Memory B cell (primary cell): ENCODE data around the gene IL1RL1.
"Not testable (repeated sequence)": the region's sequence is repeated elsewhere in the genome, so short reads cannot be mapped to it uniquely, and the experiment has no call there.

Experiments
- ATAC-seq: fragments of 150-1000 bp; cut with Tn5 transposase; 2 replicates; pipeline ENCODE4 v1.10.0; 2021; ENCODE audit warnings: low read depth, mild to moderate bottlenecking, moderate library complexity
- DNase-seq, 2 donors: peaks; one replicate each; pipeline ENCODE4 v3.0.0; 2022; ENCODE audit warnings: low spot score in 2 of 2
- H3K27ac Mint-ChIP-seq: one replicate; pipeline ENCODE4 v1.8.0; 2022; ENCODE audit warnings: mild to moderate bottlenecking, moderate library complexity, mixed read lengths
- H3K27me3 Mint-ChIP-seq: one replicate; pipeline ENCODE4 v1.8.0; 2022; ENCODE audit warnings: mixed read lengths
- H3K36me3 Mint-ChIP-seq: one replicate; pipeline ENCODE4 v1.8.0; 2022; ENCODE audit warnings: mild to moderate bottlenecking, mixed read lengths
- H3K4me1 Mint-ChIP-seq: one replicate; pipeline ENCODE4 v1.8.0; 2022; ENCODE audit warnings: mixed read lengths
- H3K4me3 Mint-ChIP-seq: one replicate; pipeline ENCODE4 v1.8.0; 2022; ENCODE audit warnings: mild to moderate bottlenecking, moderate library complexity, mixed read lengths
- H3K9me3 Mint-ChIP-seq: one replicate; pipeline ENCODE4 v1.8.0; 2022; ENCODE audit warnings: mixed read lengths

Gene IL1RL1

DNA sequence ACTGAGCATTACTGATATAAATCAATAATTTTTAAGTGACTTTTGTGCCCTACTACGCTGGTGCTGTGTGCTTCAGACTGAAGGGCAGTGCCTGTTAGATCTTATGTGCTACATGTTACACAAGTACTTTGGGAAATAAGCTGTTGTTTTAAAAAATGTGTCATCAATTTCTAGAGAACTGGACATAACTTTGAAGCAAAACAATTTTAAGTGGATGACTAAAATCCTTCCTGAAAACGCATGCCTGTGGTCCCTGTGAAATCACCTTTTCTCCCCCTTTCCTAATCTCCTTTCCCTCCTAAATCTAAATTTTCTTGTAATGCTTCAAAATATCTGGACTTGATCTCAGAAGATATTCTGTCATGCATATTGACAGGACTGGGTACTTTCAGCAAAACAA lies 7.1 kb upstream of the IL1RL1 start:
- H3K27me3 Mint-ChIP-seq = peaks cover 26% of the 10 kb centered on the region
- H3K4me1 Mint-ChIP-seq = peaks cover 6% of the 10 kb centered on the region
- no peak overlapping the region for H3K27ac Mint-ChIP-seq
- ATAC-seq (no peak), DNase-seq (no peak)
- no peak overlapping the region for H3K4me3 Mint-ChIP-seq
- no peaks in the 10 kb centered on the region for H3K9me3 Mint-ChIP-seq
- H3K36me3 Mint-ChIP-seq = no peaks in the 10 kb centered on the region

GRCh38 chr2:102304711-102305611 lies 6.4 kb upstream of the IL1RL1 start:
- H3K4me1 Mint-ChIP-seq = peaks cover 6% of the 10 kb centered on the region
- no peak for ATAC-seq
- peaks cover 30% of the 10 kb centered on the region for H3K27me3 Mint-ChIP-seq
- no peaks in the 10 kb centered on the region for H3K36me3 Mint-ChIP-seq
- DNase-seq = no peak
- H3K4me3 Mint-ChIP-seq = no peak overlapping the region
- H3K9me3 Mint-ChIP-seq = no peaks in the 10 kb centered on the region
- H3K27ac Mint-ChIP-seq = no peak overlapping the region

DNA sequence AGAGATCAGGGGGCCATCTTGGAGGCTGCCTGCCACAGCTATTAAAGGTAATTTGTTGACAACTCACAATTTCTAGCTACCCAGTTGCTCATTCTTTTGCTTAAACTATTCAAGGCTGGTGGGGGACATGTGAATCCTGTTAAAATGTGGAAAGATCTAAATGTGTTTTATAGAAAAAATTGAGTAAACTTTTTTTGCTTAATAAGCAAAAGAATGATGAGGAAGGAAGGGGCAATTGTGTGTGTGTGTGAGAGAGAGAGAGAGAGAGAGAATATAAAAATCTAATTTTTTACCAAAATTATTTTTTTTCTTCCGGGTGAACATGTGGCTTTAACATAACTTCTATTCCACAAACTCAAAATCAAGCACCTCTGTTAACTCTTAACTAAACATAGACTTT lies 5.2 kb upstream of the IL1RL1 start:
- H3K27ac Mint-ChIP-seq = no peak overlapping the region
- no peaks in the 10 kb centered on the region for H3K9me3 Mint-ChIP-seq
- H3K36me3 Mint-ChIP-seq = no peaks in the 10 kb centered on the region
- peaks cover 36% of the 10 kb centered on the region for H3K27me3 Mint-ChIP-seq
- no peak overlapping the region for H3K4me3 Mint-ChIP-seq
- ATAC-seq = no peak
- no peak for DNase-seq
- H3K4me1 Mint-ChIP-seq = peaks cover 6% of the 10 kb centered on the region

- DNase-seq (no peak), ATAC-seq (no peak)
- Mint-ChIP-seq H3K9me3 (no peaks in the 10 kb centered on the region), H3K4me3 (no peak overlapping the region), H3K36me3 (no peaks in the 10 kb centered on the region), H3K27ac (no peak overlapping the region), H3K4me1 (no peaks in the 10 kb centered on the region), H3K27me3 (peaks cover 27% of the 10 kb centered on the region)
These were observed 1.7 kb downstream of the IL1RL1 start for GRCh38 chr2:102313025-102313424.

- Mint-ChIP-seq H3K36me3 (no peaks in the 10 kb centered on the region), H3K27me3 (peaks cover 24% of the 10 kb centered on the region), H3K9me3 (no peaks in the 10 kb centered on the region), H3K4me3 (no peak overlapping the region), H3K27ac (no peak overlapping the region), H3K4me1 (no peaks in the 10 kb centered on the region)
- DNase-seq = no peak
- no peak for ATAC-seq
These were observed 2.1 kb downstream of the IL1RL1 start for GRCh38 chr2:102313471-102313870.

DNA sequence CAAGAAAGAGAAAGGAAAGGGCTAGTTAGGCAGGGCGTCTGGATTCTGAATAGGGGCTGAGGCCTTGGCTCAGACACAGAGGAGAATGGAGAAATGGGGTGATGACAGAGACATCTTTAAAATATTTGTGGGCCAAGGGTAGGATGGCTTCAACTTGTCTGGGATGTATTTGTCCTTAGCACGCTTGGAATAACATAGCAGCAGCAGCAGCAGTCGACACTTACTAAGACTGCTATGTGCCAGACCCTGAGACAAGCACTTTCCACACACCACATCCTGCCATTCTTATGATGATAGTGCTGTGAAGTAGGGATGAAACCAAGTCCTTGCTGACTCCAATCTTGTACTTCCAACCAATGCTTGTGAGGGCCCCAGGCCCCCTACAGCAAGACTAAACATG lies 2.6 kb downstream of the IL1RL1 start:
- DNase-seq = no peak

GRCh38 chr2:102315921-102316320 lies 4.6 kb downstream of the IL1RL1 start:
- Mint-ChIP-seq H3K36me3 (no peaks in the 10 kb centered on the region), H3K27ac (no peak overlapping the region), H3K27me3 (peaks cover 14% of the 10 kb centered on the region), H3K9me3 (no peaks in the 10 kb centered on the region), H3K4me1 (no peaks in the 10 kb centered on the region), H3K4me3 (no peak overlapping the region)
- ATAC-seq = no peak
- DNase-seq = no peak

More for the DNA sequence above, 2.6 kb downstream of the IL1RL1 start:
- no peak overlapping the region for H3K27ac Mint-ChIP-seq
- H3K4me1 Mint-ChIP-seq = no peaks in the 10 kb centered on the region
- H3K4me3 Mint-ChIP-seq = no peak overlapping the region
- no peaks in the 10 kb centered on the region for H3K36me3 Mint-ChIP-seq
- no peak for ATAC-seq
- H3K9me3 Mint-ChIP-seq = no peaks in the 10 kb centered on the region
- peaks cover 23% of the 10 kb centered on the region for H3K27me3 Mint-ChIP-seq

DNA sequence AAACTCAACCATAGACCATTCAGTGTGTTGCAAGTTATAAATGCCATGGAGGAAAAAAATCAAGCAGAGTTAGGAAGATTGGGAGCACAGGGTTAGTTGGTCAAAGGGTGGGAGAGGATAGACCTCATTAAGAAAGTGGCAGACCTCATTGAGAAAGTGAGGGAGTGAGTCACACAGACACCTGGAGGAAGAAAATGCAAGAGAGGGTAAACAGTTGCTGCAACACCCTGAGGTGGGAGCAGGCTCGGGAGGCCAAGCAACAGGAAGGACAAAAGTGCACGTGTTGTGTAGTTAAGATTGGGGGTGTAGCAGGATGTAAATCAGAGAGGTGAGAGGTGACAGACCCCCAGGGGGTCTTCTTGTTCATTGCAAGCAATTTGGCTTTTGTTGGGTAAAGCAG lies 6.4 kb downstream of the IL1RL1 start:
- no peaks in the 10 kb centered on the region for H3K4me1 Mint-ChIP-seq
- no peak overlapping the region for H3K27ac Mint-ChIP-seq
- no peak overlapping the region for H3K4me3 Mint-ChIP-seq
- ATAC-seq (no peak), DNase-seq (no peak)
- H3K27me3 Mint-ChIP-seq = peaks cover 10% of the 10 kb centered on the region
- H3K9me3 Mint-ChIP-seq = no peaks in the 10 kb centered on the region
- H3K36me3 Mint-ChIP-seq = no peaks in the 10 kb centered on the region

DNA sequence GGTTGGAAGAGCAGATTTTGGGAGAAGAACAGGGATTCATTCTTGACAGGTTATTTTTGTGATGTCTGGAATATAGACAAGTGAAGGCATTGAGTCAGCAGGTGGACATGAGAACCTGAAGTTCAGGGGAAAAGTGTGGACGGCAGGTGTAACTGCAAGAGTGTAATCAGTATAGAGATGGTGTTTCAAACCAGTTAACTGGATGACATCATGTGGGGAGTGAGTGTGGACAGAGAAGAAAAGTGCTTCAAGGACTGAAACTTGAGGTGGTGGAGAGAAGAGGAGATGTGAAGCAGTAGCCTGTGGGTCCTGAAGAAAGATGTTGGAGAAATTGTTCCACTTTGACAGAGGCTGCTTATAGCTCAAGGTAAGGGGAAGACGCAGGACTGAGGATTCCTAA lies 7.1 kb downstream of the IL1RL1 start:
- no peak overlapping the region for H3K27ac Mint-ChIP-seq
- no peak for ATAC-seq
- no peaks in the 10 kb centered on the region for H3K4me1 Mint-ChIP-seq
- H3K4me3 Mint-ChIP-seq = no peak overlapping the region
- H3K27me3 Mint-ChIP-seq = peaks cover 10% of the 10 kb centered on the region
- DNase-seq = no peak
- H3K9me3 Mint-ChIP-seq = no peaks in the 10 kb centered on the region
- H3K36me3 Mint-ChIP-seq = no peaks in the 10 kb centered on the region

- no peak overlapping the region for H3K27ac Mint-ChIP-seq
- no peak for DNase-seq
- H3K27me3 Mint-ChIP-seq = peaks cover 12% of the 10 kb centered on the region
- H3K36me3 Mint-ChIP-seq = peaks cover 3% of the 10 kb centered on the region
- ATAC-seq = no peak
- no peak overlapping the region for H3K4me3 Mint-ChIP-seq
- no peaks in the 10 kb centered on the region for H3K9me3 Mint-ChIP-seq
- no peaks in the 10 kb centered on the region for H3K4me1 Mint-ChIP-seq
These were observed 10.8 kb downstream of the IL1RL1 start for GRCh38 chr2:102321941-102322719.

DNA sequence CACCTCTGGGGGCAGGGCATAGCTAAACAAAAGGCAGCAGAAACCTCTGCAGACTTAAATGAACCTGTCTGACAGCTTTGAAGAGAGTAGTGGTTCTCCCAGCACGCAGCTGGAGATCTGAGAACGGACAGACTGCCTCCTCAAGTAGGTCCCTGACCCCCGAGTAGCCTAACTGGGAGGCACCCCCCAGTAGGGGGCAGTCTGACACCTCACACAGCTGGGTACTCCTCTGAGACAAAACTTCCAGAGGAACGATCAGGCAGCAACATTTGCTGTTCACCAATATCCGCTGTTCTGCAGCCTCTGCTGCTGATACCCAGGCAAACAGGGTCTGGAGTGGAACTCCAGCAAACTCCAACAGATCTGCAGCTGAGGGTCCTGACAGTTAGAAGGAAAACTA lies 13.6 kb downstream of the IL1RL1 start:
- not testable (repeated sequence) for H3K4me3 Mint-ChIP-seq, H3K27ac Mint-ChIP-seq, DNase-seq, H3K9me3 Mint-ChIP-seq, H3K36me3 Mint-ChIP-seq, ATAC-seq, H3K4me1 Mint-ChIP-seq
- H3K27me3 Mint-ChIP-seq = peaks cover 15% of the 10 kb centered on the region

DNA sequence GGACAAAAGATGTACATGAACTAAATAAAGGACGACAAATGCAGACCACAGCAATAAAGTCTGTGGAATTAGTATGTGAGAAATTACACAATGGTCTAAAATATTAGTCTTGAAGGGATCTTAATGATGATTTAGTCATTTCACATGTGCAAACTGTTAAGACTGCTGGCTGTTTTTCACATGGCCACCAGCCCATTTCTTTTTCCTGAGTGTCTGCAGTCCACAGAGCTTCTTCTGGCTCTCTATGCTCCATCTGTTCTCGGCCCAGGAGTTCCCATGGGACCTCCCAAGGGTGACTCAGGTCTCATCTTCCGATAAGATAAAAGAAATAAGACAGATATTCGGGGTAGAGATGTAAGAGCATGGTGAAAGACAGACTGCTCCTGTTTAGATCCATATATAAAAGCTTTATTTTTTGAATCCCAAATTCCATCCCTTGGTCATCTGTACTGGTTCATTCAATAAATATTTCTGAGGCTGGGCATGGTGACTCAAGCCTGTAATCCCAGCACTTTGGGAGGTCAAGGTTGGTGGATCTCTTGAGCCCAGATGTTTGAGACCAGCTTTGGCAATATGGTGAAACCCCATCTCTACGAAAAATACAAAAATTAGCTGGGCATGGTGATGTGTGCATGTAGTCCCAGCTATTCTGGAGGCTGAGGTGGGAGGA lies 20.1 kb downstream of the IL1RL1 start:
- H3K4me3 Mint-ChIP-seq = no peak overlapping the region

DNA sequence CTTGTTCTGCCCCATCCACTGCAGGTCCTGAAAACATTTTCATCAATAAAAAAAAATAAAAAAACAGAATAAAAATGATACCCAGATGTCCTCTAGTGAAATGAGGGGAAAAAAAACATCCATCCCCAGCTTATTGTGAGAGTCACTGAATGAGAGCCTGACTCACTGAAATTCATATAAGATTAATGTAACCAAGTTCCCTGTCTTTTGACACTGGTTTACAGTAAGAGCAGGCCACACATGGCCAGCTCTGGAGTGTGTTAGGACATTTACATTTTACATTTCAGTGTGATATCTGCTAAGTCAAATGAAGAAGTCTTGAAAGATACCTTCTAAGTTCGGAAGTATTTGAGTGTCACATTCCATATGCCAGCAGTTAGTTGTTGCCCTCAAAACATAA lies 23.1 kb downstream of the IL1RL1 start:
- H3K36me3 Mint-ChIP-seq = peaks cover 2% of the 10 kb centered on the region
- ATAC-seq (no peak), DNase-seq (no peak)
- H3K9me3 Mint-ChIP-seq = no peaks in the 10 kb centered on the region
- H3K4me1 Mint-ChIP-seq = no peaks in the 10 kb centered on the region
- no peak overlapping the region for H3K27ac Mint-ChIP-seq
- H3K27me3 Mint-ChIP-seq = peaks cover 10% of the 10 kb centered on the region
- H3K4me3 Mint-ChIP-seq = no peak overlapping the region

More for the DNA sequence above, 20.1 kb downstream of the IL1RL1 start:
- no peaks in the 10 kb centered on the region for H3K4me1 Mint-ChIP-seq
- ATAC-seq (no peak), DNase-seq (no peak)
- H3K36me3 Mint-ChIP-seq = peaks cover 2% of the 10 kb centered on the region
- peaks cover 13% of the 10 kb centered on the region for H3K27me3 Mint-ChIP-seq
- H3K9me3 Mint-ChIP-seq = no peaks in the 10 kb centered on the region
- no peak overlapping the region for H3K27ac Mint-ChIP-seq

DNA sequence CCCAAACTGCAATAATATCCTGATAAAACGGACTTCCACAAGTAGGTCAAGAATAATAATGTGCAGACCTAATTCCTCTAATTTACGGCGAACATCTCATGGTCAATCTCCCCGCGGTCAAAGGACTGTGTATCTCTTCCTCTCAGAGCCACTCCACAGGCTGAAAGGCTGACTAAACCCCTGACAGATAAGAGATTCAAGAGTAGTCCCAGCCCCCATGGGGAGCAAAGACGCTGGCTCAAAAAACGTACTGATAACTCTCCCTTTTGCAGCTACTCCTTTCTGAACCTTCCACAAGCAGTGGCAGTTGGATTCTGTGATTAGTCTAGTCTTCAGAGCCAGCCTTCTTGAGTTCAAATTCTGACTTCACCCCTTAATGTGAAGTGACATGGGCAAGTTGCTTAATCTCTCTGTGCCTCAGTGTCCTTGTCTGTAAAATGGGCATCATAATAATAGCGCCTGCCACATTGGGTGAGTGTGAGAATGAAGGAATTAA lies 24.6 kb downstream of the IL1RL1 start:
- no peak overlapping the region for H3K4me3 Mint-ChIP-seq
- ATAC-seq (no peak), DNase-seq (no peak)
- peaks cover 10% of the 10 kb centered on the region for H3K27me3 Mint-ChIP-seq
- no peak overlapping the region for H3K27ac Mint-ChIP-seq
- no peaks in the 10 kb centered on the region for H3K4me1 Mint-ChIP-seq
- peaks cover 2% of the 10 kb centered on the region for H3K36me3 Mint-ChIP-seq
- no peaks in the 10 kb centered on the region for H3K9me3 Mint-ChIP-seq
